ENCODE data around the gene ZCCHC7. TPM values are rescaled to one million over a fixed set of nuclear protein-coding genes. Genes with fewer than 3 reads are reported as not detected.

ZCCHC7 gene
- polyA plus RNA-seq, 3 donors = 8.7 to 12.9 (median 12.5) TPM

- TF ChIP-seq CTCF (IDR thresholded peaks at IDR 0.05) = no peak
- Histone ChIP-seq H3K4me2 (replicated peaks; ENCODE audit: extremely low read depth, low read length, poor library complexity, severe bottlenecking) (no peak overlapping the region), H3K27ac (ENCODE audit: low read depth in 1 of 2, low read length in 2 of 2) (no peak overlapping the region), H3K36me3 (replicated peaks in 1 of 2; ENCODE audit: control insufficient read depth in 1 of 2, insufficient read depth in 2 of 2, low read length in 2 of 2) (no peaks in the 10 kb centered on the region), H4K20me1 (ENCODE audit: insufficient read depth, low read length) (no peaks in the 10 kb centered on the region), H3K4me3 (replicated peaks in 1 of 3; ENCODE audit: low read depth in 2 of 3, low read length in 3 of 3) (no peak overlapping the region), H2AFZ (ENCODE audit: insufficient read depth, low read depth, low read length, poor library complexity, severe bottlenecking) (no peak overlapping the region), H3K9me3 (replicated peaks in 1 of 2; ENCODE audit: control insufficient read depth in 1 of 2, insufficient read depth in 1 of 2, low read length in 2 of 2) (no peaks in the 10 kb centered on the region), H3K9ac (ENCODE audit: insufficient read depth, low read length, poor library complexity, severe bottlenecking) (no peak overlapping the region), H3K79me2 (ENCODE audit: insufficient read depth, low read length) (no peaks in the 10 kb centered on the region), H3K27me3 (ENCODE audit: control insufficient read depth in 2 of 2, insufficient read depth in 2 of 2, low read length in 2 of 2) (no peaks in the 10 kb centered on the region), H3K4me1 (ENCODE audit: control insufficient read depth in 1 of 2, insufficient read depth in 2 of 2, low read length in 2 of 2) (no peaks in the 10 kb centered on the region)
- H3K27ac Mint-ChIP-seq = no peak overlapping the region
- DNase-seq = no peak
- peaks cover 0 to 6% of the 10 kb centered on the region in 2 donors for H3K36me3 Mint-ChIP-seq
- WGBS (ENCODE audit: insufficient coverage) = no CpG with 5 or more reads among the region's 5 CpGs
- H3K4me1 Mint-ChIP-seq = no peaks in the 10 kb centered on the region
- H3K27me3 Mint-ChIP-seq (ENCODE audit: low read depth in 3 of 3) = no peaks in the 10 kb centered on the region
- H3K9me3 Mint-ChIP-seq = no peaks in the 10 kb centered on the region
- no peak overlapping the region for H3K4me3 Mint-ChIP-seq
- intact Hi-C loops (cut with micrococcal nuclease) = no loop called here
Observed at GRCh38 chr9:37243588-37244345, 123.4 kb downstream of the ZCCHC7 start.

GRCh38 chr9:37246826-37247225 lies 126.5 kb downstream of the ZCCHC7 start:
- intact Hi-C loops (cut with micrococcal nuclease) = no loop called here

More at GRCh38 chr9:37246826-37247225, 126.5 kb downstream of the ZCCHC7 start:
- Mint-ChIP-seq H3K27me3 (ENCODE audit: low read depth in 3 of 3) (no peaks in the 10 kb centered on the region), H3K36me3 (peaks cover 8 to 20% of the 10 kb centered on the region in 2 donors), H3K9me3 (no peaks in the 10 kb centered on the region), H3K4me3 (no peak overlapping the region), H3K4me1 (no peaks in the 10 kb centered on the region), H3K27ac (no peak overlapping the region)
- Histone ChIP-seq H3K9me3 (replicated peaks in 1 of 2; ENCODE audit: control insufficient read depth in 1 of 2, insufficient read depth in 1 of 2, low read length in 2 of 2) (no peaks in the 10 kb centered on the region), H3K36me3 (replicated peaks in 1 of 2; ENCODE audit: control insufficient read depth in 1 of 2, insufficient read depth in 2 of 2, low read length in 2 of 2) (peaks cover 0 to 12% of the 10 kb centered on the region in 2 donors), H3K79me2 (ENCODE audit: insufficient read depth, low read length) (no peaks in the 10 kb centered on the region), H2AFZ (ENCODE audit: insufficient read depth, low read depth, low read length, poor library complexity, severe bottlenecking) (no peak overlapping the region), H3K27me3 (ENCODE audit: control insufficient read depth in 2 of 2, insufficient read depth in 2 of 2, low read length in 2 of 2) (no peaks in the 10 kb centered on the region), H4K20me1 (ENCODE audit: insufficient read depth, low read length) (no peaks in the 10 kb centered on the region), H3K27ac (ENCODE audit: low read depth in 1 of 2, low read length in 2 of 2) (no peak overlapping the region), H3K9ac (ENCODE audit: insufficient read depth, low read length, poor library complexity, severe bottlenecking) (no peak overlapping the region), H3K4me2 (replicated peaks; ENCODE audit: extremely low read depth, low read length, poor library complexity, severe bottlenecking) (no peak overlapping the region), H3K4me1 (ENCODE audit: control insufficient read depth in 1 of 2, insufficient read depth in 2 of 2, low read length in 2 of 2) (no peaks in the 10 kb centered on the region), H3K4me3 (replicated peaks in 1 of 3; ENCODE audit: low read depth in 2 of 3, low read length in 3 of 3) (no peak overlapping the region)
- no peak for TF ChIP-seq CTCF (IDR thresholded peaks at IDR 0.05)
- no peak for DNase-seq
- 100% methylated on average over 1 of the region's 3 CpGs for WGBS (ENCODE audit: insufficient coverage)
